HL-60 (cell line): ENCODE data around the gene CBLC.

ENCODE experiments used
- CTCF ChIP-seq: IDR thresholded peaks from one replicate; pipeline ENCODE4 v1.5.1; 2011; ENCODE audit warnings: low read length, control low read depth, inconsistent platforms; ENCODE audit not compliant: insufficient read depth
- GABPA ChIP-seq: IDR thresholded peaks from 2 replicates; pipeline ENCODE4 v1.6.1; 2012; ENCODE audit warnings: low read depth
- POLR2AphosphoS5 ChIP-seq: IDR thresholded peaks from 2 replicates; pipeline ENCODE4 v1.6.1; 2012; ENCODE audit warnings: low read depth
- REST ChIP-seq: IDR thresholded peaks from 2 replicates; pipeline ENCODE4 v1.6.1; 2012; ENCODE audit warnings: low read depth; ENCODE audit not compliant: insufficient replicate concordance
- SPI1 ChIP-seq: IDR thresholded peaks from 2 replicates; pipeline ENCODE4 v1.6.1; 2012; ENCODE audit warnings: low read depth, mild to moderate bottlenecking, borderline replicate concordance

DNA sequence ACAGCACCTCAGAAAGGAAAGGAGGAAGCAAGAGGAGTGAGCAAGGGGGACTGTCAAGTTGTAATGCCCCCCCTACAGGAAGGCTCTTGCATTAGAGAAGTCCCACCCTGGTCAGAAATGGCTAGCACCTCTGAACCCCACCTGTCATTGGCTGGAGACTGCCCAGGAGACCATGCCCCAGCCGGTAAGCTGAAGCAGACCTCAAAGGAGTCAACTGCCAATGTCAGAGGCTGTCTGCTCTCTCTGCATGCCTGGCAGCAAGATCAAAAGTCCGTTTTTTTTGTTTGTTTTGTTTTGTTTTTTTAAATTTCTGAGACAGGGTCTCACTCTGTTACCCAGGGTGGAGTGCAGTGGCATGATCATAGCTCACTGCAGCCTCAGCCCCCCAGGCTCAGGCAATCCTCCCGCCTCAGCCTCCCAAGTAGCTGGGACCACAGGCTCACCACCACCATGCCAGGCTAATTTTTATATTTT, 37.3 kb upstream of the CBLC start:
- TF ChIP-seq CTCF: no peak
- TF ChIP-seq POLR2AphosphoS5: no peak
- no peak for TF ChIP-seq GABPA
- TF ChIP-seq REST: no peak
- no peak for TF ChIP-seq SPI1
